ENCODE results near the gene TRIM71.
"Not testable (repeated sequence)": the region's sequence is repeated elsewhere in the genome, so short reads cannot be mapped to it uniquely, and the experiment has no call there.

DNA sequence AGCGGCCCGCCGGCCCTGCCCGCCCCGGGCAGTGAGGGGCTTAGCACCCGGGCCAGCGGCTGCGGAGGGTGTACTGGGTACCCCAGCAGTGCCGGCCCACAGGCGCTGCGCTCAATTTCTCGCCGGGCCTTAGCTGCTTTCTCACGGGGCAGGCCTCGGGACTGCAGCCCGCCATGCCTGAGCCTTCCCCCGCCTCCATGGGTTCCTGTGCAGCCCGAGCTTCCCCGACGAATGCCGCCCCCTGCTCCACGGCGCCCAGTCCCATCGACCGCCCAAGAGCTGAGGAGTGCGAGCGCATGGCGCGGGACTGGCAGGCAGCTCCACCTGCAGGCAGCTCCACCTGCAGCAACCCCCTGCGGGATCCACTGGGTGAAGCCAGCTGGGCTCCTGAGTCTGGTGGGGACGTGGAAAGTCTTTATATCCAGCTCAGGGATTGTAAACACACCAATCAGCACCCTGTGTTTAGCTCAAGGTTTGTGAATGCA, 85.1 kb downstream of the TRIM71 start:
- not testable (repeated sequence) for TF ChIP-seq CTCF (IDR thresholded peaks at IDR 0.05; ENCODE audit: low read depth, low read length, poor library complexity, severe bottlenecking); EZH2phosphoT487 (IDR thresholded peaks at IDR 0.05; ENCODE audit: borderline replicate concordance, low read length)
